GM13976 (cell line): ENCODE results near the gene LRP5.
"Not testable (repeated sequence)": the region's sequence is repeated elsewhere in the genome, so short reads cannot be mapped to it uniquely, and the experiment has no call there.

Source experiments
- DNase-seq: peaks from one replicate; pipeline ENCODE4 v3.0.0; 2012; ENCODE audit warnings: low spot score
- CTCF ChIP-seq: IDR thresholded peaks from 2 replicates; pipeline ENCODE4 v1.5.1; 2012; ENCODE audit warnings: borderline replicate concordance, mild to moderate bottlenecking; ENCODE audit not compliant: insufficient read depth; ENCODE audit errors: extremely low read depth, missing control alignments, control extremely low read depth
- in situ Hi-C: fragments of 300-500 bp; cut with MboI; formaldehyde crosslinking; loops from one replicate; pipeline ENCODE4 v1.12.0; 2022; ENCODE audit warnings: low sequenced_read_pairs, mixed read lengths, inconsistent platforms; ENCODE audit not compliant: unreplicated experiment

Gene LRP5

GRCh38 chr11:68445531-68446035 is 133.2 kb downstream of the LRP5 start:
- in situ Hi-C loops, result no loop called here
- TF ChIP-seq CTCF, result no peak
- DNase-seq, result no peak

DNA sequence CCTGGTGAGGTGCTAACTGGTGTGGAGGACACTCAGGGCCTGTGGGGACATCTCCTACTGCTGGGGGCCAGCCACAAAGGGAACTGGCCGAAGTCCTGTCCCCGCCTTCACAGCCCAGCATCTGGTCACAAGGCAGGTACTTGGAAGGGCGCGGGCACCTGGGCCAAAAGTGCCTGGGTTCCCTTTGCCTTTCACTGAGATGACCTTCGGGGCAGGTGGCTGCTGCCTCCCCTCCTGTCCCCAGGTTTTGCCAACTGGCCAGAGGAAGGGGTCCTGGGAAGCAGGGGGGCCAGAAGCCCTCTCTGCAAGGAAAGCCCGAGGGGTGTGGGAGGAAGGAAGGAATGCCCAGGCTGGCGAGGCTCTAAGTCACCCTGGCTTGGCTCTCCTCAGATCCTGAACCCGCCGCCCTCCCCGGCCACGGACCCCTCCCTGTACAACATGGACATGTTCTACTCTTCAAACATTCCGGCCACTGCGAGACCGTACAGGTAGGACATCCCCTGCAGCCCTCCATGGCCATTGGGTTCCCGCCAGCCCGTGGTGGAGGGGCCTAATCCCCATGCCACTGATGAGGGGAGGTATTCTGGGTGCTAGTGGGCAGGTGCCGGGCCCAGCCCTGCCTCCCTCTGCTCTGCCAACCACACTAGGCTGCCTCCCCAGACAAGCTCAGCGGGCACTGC is 133.8 kb downstream of the LRP5 start:
- no peak for DNase-seq
- in situ Hi-C loops, result no loop called here
- TF ChIP-seq CTCF, result no peak

- peak; percentile 93 for DNase-seq
- in situ Hi-C loops, result no loop called here
- TF ChIP-seq CTCF, result peak; percentile 95
These were observed 134.8 kb downstream of the LRP5 start for GRCh38 chr11:68447015-68447801.

GRCh38 chr11:68447914-68448313 is 135.5 kb downstream of the LRP5 start:
- DNase-seq, in situ Hi-C loops: not testable (repeated sequence)

GRCh38 chr11:68448604-68449011 is 136.2 kb downstream of the LRP5 start:
- no peak for TF ChIP-seq CTCF
- no peak for DNase-seq
- in situ Hi-C loops, result no loop called here

DNA sequence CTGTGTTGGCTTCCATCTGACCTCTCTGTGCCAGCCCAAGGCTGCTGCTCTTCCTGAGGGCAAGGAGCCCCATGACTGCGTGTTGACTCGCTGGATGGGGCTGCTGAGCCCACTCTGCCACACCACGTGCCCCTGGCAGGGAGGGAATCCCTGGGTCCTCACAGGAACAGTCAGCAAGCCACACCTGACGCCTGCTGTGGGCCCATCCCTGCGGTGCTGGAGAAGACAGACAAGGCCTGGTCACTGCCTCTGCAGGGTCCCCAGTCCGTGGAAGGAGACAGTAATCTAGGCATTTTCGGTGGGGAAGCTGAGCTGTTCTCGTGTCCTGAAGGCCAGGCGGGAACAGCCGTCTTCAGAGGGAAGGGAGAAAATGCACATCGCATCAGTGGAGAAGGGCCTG is 137.6 kb downstream of the LRP5 start:
- DNase-seq, result no peak
- no peak for TF ChIP-seq CTCF
- in situ Hi-C loops, result no loop called here

GRCh38 chr11:68450711-68451110 is 138.3 kb downstream of the LRP5 start:
- DNase-seq, result no peak
- in situ Hi-C loops, result no loop called here
- no peak for TF ChIP-seq CTCF
